PC-9 (cell line): Measurements from ENCODE around the gene SLC4A9. TPM values are rescaled to one million over a fixed set of nuclear protein-coding genes. Genes with fewer than 3 reads are reported as not detected.

Experiments used
- BruUV-seq: library from RNA; stranded (reverse); fragments of 400-500 nt; replicated peaks from 2 replicates; lab custom pipeline; 2021; lab: Mats Ljungman, UMichigan
- CTCF ChIA-PET: fragments of 300-600 bp; sonication (Branson Sonifier 250); formaldehyde crosslinking; loops from one replicate; lab custom pipeline; 2022; ENCODE audit warnings: antibody characterized with exemption; lab: Charles Lee
- POLR2A ChIA-PET: fragments of 300-600 bp; sonication (Branson Sonifier 250); formaldehyde crosslinking; loops from one replicate; lab custom pipeline; 2022; ENCODE audit warnings: antibody characterized with exemption; ENCODE audit not compliant: unreplicated experiment; lab: Charles Lee
- DNase-seq, 2 experiments: peaks; one replicate each; pipeline versions ENCODE4 v3.0.0 to v3.0.0-alpha.2; 2015 to 2022; ENCODE audit warnings: mixed read lengths in 1 of 2
- H2AFZ ChIP-seq: fragments of 200-600 bp; sonication (generic); 2 replicates; pipeline ENCODE4 v1.8.1; 2017; ENCODE audit warnings: antibody characterized with exemption
- H3F3A ChIP-seq: fragments of 200-600 bp; sonication (generic); 2 replicates; pipeline ENCODE4 v1.8.1; 2017; ENCODE audit warnings: antibody characterized with exemption, mild to moderate bottlenecking, low read depth; ENCODE audit not compliant: insufficient read depth
- H3K27ac ChIP-seq: fragments of 200-600 bp; sonication (generic); 2 replicates; pipeline ENCODE4 v1.6.1; 2016; ENCODE audit warnings: mixed run types
- H3K27me3 ChIP-seq: fragments of 200-600 bp; sonication (generic); 2 replicates; pipeline ENCODE4 v1.6.1; 2016; ENCODE audit warnings: low read depth, mixed run types; ENCODE audit not compliant: insufficient read depth
- H3K36me3 ChIP-seq: fragments of 200-600 bp; sonication (generic); 2 replicates; pipeline ENCODE4 v1.6.1; 2016; ENCODE audit warnings: low read depth, mixed run types
- H3K4me1 ChIP-seq: fragments of 200-600 bp; sonication (generic); replicated peaks from 2 replicates; pipeline ENCODE4 v1.6.1; 2016; ENCODE audit warnings: mixed run types; ENCODE audit not compliant: insufficient read depth
- H3K4me2 ChIP-seq: fragments of 200-600 bp; sonication (generic); 2 replicates; pipeline ENCODE4 v1.6.1; 2017; ENCODE audit warnings: mixed run types
- H3K4me3 ChIP-seq: fragments of 200-600 bp; sonication (generic); 2 replicates; pipeline ENCODE4 v1.6.1; 2016; ENCODE audit warnings: mixed run types
- H3K79me2 ChIP-seq: fragments of 200-600 bp; sonication (generic); 2 replicates; pipeline ENCODE4 v1.6.1; 2017; ENCODE audit warnings: low read depth, mixed run types
- H3K9me2 ChIP-seq: fragments of 200-600 bp; sonication (generic); 2 replicates; pipeline ENCODE4 v1.8.1; 2017; ENCODE audit warnings: mild to moderate bottlenecking; ENCODE audit not compliant: insufficient read depth
- H3K9me3 ChIP-seq: fragments of 200-600 bp; sonication (generic); 2 replicates; pipeline ENCODE4 v1.8.1; 2016; ENCODE audit warnings: low read depth; ENCODE audit not compliant: insufficient read depth
- H4K20me1 ChIP-seq: fragments of 200-600 bp; sonication (generic); 2 replicates; pipeline ENCODE4 v1.8.1; 2017; ENCODE audit not compliant: insufficient read depth
- EZH2 ChIP-seq: fragments of 200-600 bp; sonication (generic); IDR thresholded peaks from 2 replicates; pipeline ENCODE4 v1.8.0; 2017; ENCODE audit warnings: antibody characterized with exemption, low read depth
- intact Hi-C: fragments of 100-400 bp; cut with micrococcal nuclease; formaldehyde crosslinking; loops from one replicate; pipeline ENCODE4 v1.10.0; 2022; ENCODE audit not compliant: unreplicated experiment
- total RNA-seq: library from RNA; stranded (reverse); gene quantifications from 2 replicates; pipeline ENCODE4 v1.2.3, GENCODE V29; 2021
- TF ChIP-seq, protein P1 (sequence below): fragments of 200-600 bp; sonication (generic); conservative IDR thresholded peaks from 2 replicates; pipeline ENCODE4 v1.6.1; 2017; ENCODE audit warnings: mixed run types, antibody characterized with exemption, mild to moderate bottlenecking, moderate library complexity

The SLC4A9 gene
- total RNA-seq, 1 experiment from 2014 or later: 0.20 TPM

DNA sequence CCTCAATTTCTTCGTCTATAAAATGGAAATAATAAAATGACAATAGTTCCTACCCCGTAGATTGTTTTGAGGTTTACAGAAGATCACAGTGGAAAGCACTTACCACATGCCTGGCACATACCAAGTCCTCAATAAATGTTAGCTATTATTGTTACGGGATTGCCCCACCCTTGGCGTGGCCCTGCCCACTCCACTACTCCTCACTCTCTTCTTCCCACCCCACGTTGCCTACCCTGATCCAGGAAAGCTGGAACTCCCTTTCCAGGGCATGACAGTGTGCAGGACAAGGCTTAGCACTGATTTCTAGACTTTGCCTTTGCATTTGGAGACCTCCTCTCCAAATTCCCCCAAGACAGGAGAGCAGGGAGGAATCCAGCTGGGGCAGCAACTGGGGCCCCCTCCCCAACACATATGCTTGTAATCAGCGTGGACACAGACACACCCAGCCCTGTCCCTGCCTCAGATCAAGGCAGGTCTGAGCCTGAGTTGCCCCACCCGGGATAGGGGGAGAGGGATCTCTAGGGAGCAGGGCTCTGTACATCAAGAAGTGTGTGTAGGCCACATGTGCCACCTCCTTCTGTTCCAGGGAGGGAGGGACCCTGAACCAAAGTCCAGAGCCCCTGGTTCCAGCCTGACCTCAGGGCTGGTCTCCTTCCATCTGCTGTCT, 6.7 kb downstream of the SLC4A9 start:
- H3K27ac ChIP-seq: no peak overlapping the region
- BruUV-seq: no TSS peak
- DNase-seq: no peak

GRCh38 chr5:140367256-140368013, 7.4 kb downstream of the SLC4A9 start:
- Histone ChIP-seq H2AFZ (no peak overlapping the region), H3K9me3 (no peaks in the 10 kb centered on the region), H3F3A (no peaks in the 10 kb centered on the region), H3K36me3 (no peaks in the 10 kb centered on the region), H3K27me3 (no peaks in the 10 kb centered on the region), H3K27ac (no peak overlapping the region), H3K4me1 (no peaks in the 10 kb centered on the region), H3K9me2 (no peaks in the 10 kb centered on the region), H3K79me2 (no peaks in the 10 kb centered on the region), H3K4me3 (no peak overlapping the region), H3K4me2 (no peak overlapping the region), H4K20me1 (no peaks in the 10 kb centered on the region)
- TF ChIP-seq EZH2: no peak
- TF ChIP-seq, protein P1, sequence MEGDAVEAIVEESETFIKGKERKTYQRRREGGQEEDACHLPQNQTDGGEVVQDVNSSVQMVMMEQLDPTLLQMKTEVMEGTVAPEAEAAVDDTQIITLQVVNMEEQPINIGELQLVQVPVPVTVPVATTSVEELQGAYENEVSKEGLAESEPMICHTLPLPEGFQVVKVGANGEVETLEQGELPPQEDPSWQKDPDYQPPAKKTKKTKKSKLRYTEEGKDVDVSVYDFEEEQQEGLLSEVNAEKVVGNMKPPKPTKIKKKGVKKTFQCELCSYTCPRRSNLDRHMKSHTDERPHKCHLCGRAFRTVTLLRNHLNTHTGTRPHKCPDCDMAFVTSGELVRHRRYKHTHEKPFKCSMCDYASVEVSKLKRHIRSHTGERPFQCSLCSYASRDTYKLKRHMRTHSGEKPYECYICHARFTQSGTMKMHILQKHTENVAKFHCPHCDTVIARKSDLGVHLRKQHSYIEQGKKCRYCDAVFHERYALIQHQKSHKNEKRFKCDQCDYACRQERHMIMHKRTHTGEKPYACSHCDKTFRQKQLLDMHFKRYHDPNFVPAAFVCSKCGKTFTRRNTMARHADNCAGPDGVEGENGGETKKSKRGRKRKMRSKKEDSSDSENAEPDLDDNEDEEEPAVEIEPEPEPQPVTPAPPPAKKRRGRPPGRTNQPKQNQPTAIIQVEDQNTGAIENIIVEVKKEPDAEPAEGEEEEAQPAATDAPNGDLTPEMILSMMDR: no peak
- BruUV-seq: no TSS peak
- intact Hi-C loops: no loop called here
- CTCF ChIA-PET: interaction anchor here (0.6 kb wide), 1 partner anchor 356 kb away, joined by 5 read pairs; no protein-coding TSS in a partner anchor
- POLR2A ChIA-PET: no interaction called here
- no peak for DNase-seq

More for the DNA sequence above, 6.7 kb downstream of the SLC4A9 start:
- no peaks in the 10 kb centered on the region for H4K20me1 ChIP-seq
- intact Hi-C loops: no loop called here
- POLR2A ChIA-PET: no interaction called here
- H3K79me2 ChIP-seq: no peaks in the 10 kb centered on the region
- H3K4me3 ChIP-seq: no peak overlapping the region
- H3K9me2 ChIP-seq: no peaks in the 10 kb centered on the region
- no peak for TF ChIP-seq EZH2
- TF ChIP-seq, protein P1: no peak
- no peaks in the 10 kb centered on the region for H3K36me3 ChIP-seq
- H3F3A ChIP-seq: no peaks in the 10 kb centered on the region
- H3K27me3 ChIP-seq: no peaks in the 10 kb centered on the region
- no peaks in the 10 kb centered on the region for H3K9me3 ChIP-seq
- H2AFZ ChIP-seq: no peak overlapping the region
- H3K4me1 ChIP-seq: no peaks in the 10 kb centered on the region
- CTCF ChIA-PET: interaction anchor here (0.6 kb wide), 1 partner anchor 357 kb away, joined by 5 read pairs; no protein-coding TSS in a partner anchor
- no peak overlapping the region for H3K4me2 ChIP-seq

DNA sequence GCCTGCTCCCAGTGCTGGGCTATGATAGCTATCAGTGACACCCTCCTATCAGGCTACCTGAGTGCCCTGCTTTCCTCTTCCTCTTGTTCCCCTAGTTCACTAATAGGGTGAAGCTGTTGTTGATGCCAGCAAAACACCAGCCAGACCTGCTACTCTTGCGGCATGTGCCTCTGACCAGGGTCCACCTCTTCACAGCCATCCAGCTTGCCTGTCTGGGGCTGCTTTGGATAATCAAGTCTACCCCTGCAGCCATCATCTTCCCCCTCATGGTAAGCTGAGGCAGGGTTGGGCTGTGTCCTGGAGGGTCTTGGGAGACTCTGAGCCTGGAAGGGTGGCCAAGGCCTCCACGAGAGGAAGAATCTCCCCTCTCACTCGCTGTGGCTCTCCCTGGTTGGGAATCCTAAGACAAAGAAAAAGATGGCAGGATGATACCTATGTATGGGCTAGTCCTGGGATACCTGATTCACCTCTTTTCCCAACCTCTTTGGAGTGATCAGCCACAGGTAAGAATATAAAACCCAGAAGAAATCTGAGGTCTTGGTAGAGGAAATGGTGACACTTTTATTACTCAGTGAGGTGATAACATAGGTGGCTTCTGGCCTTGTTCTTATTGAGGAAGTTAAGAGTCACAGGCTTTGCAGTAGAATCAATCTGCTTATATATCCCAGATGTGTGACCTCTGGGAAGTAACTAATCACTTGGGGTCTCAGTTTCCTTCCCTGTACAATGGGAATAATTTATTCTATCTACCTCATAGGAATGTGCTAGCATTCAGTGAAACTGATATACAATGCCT, 11.6 kb downstream of the SLC4A9 start:
- H4K20me1 ChIP-seq: no peaks in the 10 kb centered on the region
- no peak overlapping the region for H3K4me2 ChIP-seq
- intact Hi-C loops: no loop called here
- no peak overlapping the region for H3K27ac ChIP-seq
- no peaks in the 10 kb centered on the region for H3K79me2 ChIP-seq
- DNase-seq: no peak
- TF ChIP-seq EZH2: no peak
- TF ChIP-seq, protein P1: no peak
- H3F3A ChIP-seq: no peaks in the 10 kb centered on the region
- H3K9me2 ChIP-seq: no peaks in the 10 kb centered on the region
- no peaks in the 10 kb centered on the region for H3K27me3 ChIP-seq
- H3K9me3 ChIP-seq: no peaks in the 10 kb centered on the region
- H3K4me3 ChIP-seq: no peak overlapping the region
- no peaks in the 10 kb centered on the region for H3K4me1 ChIP-seq
- ChIA-PET CTCF (interaction anchor here (1.8 kb wide), 1 partner anchor 8 kb away, joined by 13 read pairs; no protein-coding TSS in a partner anchor), POLR2A (no interaction called here)
- no peaks in the 10 kb centered on the region for H3K36me3 ChIP-seq
- BruUV-seq: no TSS peak
- H2AFZ ChIP-seq: no peak overlapping the region
